Measurements from ENCODE around the gene KIAA1671.

GRCh38 chr22:25027959-25028840 is 75.7 kb downstream of the KIAA1671 start:
- TF ChIP-seq, protein P1, sequence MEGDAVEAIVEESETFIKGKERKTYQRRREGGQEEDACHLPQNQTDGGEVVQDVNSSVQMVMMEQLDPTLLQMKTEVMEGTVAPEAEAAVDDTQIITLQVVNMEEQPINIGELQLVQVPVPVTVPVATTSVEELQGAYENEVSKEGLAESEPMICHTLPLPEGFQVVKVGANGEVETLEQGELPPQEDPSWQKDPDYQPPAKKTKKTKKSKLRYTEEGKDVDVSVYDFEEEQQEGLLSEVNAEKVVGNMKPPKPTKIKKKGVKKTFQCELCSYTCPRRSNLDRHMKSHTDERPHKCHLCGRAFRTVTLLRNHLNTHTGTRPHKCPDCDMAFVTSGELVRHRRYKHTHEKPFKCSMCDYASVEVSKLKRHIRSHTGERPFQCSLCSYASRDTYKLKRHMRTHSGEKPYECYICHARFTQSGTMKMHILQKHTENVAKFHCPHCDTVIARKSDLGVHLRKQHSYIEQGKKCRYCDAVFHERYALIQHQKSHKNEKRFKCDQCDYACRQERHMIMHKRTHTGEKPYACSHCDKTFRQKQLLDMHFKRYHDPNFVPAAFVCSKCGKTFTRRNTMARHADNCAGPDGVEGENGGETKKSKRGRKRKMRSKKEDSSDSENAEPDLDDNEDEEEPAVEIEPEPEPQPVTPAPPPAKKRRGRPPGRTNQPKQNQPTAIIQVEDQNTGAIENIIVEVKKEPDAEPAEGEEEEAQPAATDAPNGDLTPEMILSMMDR (IDR thresholded peaks at IDR 0.05): peak in 2 of 4 experiments; percentile 23 to 54
- TF ChIP-seq POLR2A (IDR thresholded peaks at IDR 0.05): no peak

All from gastroesophageal sphincter (tissue), 3 donors.